MV-4-11 (cell line): Measurements from ENCODE around the gene SETMAR.

Experiments
- DNase-seq: peaks from one replicate; lab custom pipeline; 2025; lab: John Stamatoyannopoulos, UW

The SETMAR gene

GRCh38 chr3:4351164-4351855, 48.1 kb downstream of the SETMAR start:
- DNase-seq: no peak

GRCh38 chr3:4351872-4352271, 48.7 kb downstream of the SETMAR start:
- no peak for DNase-seq

GRCh38 chr3:4355401-4356219, 52.4 kb downstream of the SETMAR start:
- no peak for DNase-seq

- DNase-seq: no peak
These were observed 53.0 kb downstream of the SETMAR start for GRCh38 chr3:4356220-4356540.

GRCh38 chr3:4356546-4357410, 53.6 kb downstream of the SETMAR start:
- no peak for DNase-seq

- DNase-seq: no peak
These were observed 55.1 kb downstream of the SETMAR start for GRCh38 chr3:4358273-4358672.

- no peak for DNase-seq
These were observed 56.8 kb downstream of the SETMAR start for GRCh38 chr3:4359805-4360502.

GRCh38 chr3:4360817-4361216, 57.6 kb downstream of the SETMAR start:
- no peak for DNase-seq

GRCh38 chr3:4362523-4362922, 59.4 kb downstream of the SETMAR start:
- DNase-seq: no peak
